Gastrocnemius medialis (tissue), 4 donors: Measurements from ENCODE around the gene GRXCR2. TPM values are rescaled to one million over a fixed set of nuclear protein-coding genes. Genes with fewer than 3 reads are reported as not detected.
"Not testable (repeated sequence)": the region's sequence is repeated elsewhere in the genome, so short reads cannot be mapped to it uniquely, and the experiment has no call there.

Source experiments
- ATAC-seq, 2 donors: fragments of 150-250 bp; one replicate each; pipeline ENCODE4 v1.9.1; 2016
- DNase-seq, 2 donors: peaks; one replicate each; pipeline ENCODE4 v3.0.0-alpha.2; 2019
- H3K27ac ChIP-seq, 4 donors: fragments of 200-600 bp; sonication (generic); 1 replicate in 1 of 4; 2 replicates in 3 of 4; pipeline ENCODE4 v1.5.1; 2016 to 2018; ENCODE audit warnings: mild to moderate bottlenecking in 2 of 4, moderate library complexity in 1 of 4
- H3K27me3 ChIP-seq, 3 donors: fragments of 200-600 bp; sonication (generic) in 2 of 3; 1 replicate in 1 of 3; 2 replicates in 2 of 3; pipeline versions ENCODE4 v1.5.1 to v1.6.0; 2016 to 2019; ENCODE audit warnings: mild to moderate bottlenecking in 1 of 3, moderate library complexity in 1 of 3
- H3K36me3 ChIP-seq, 2 donors: fragments of 200-600 bp; sonication (generic) in 1 of 2; one replicate each; pipeline ENCODE4 v1.5.1; 2017 to 2018
- H3K4me1 ChIP-seq, 2 donors: fragments of 200-600 bp; sonication (generic) in 1 of 2; one replicate each; pipeline ENCODE4 v1.5.1; 2016 to 2017; ENCODE audit warnings: mild to moderate bottlenecking in 2 of 2
- H3K4me3 ChIP-seq, 4 donors: fragments of 200-600 bp; sonication (generic) in 3 of 4; 1 replicate in 1 of 4; 2 replicates in 3 of 4; pipeline ENCODE4 v1.5.1; 2016 to 2019; ENCODE audit warnings: mild to moderate bottlenecking in 2 of 4
- H3K9me3 ChIP-seq, 3 donors: fragments of 200-600 bp; sonication (generic) in 2 of 3; 1 replicate in 1 of 3; 2 replicates in 2 of 3; pipeline ENCODE4 v1.5.1; 2016 to 2019
- POLR2A ChIP-seq, 2 donors: fragments of 450-650 bp; IDR thresholded peaks; one replicate each; pipeline ENCODE4 v1.6.1; 2017; ENCODE audit warnings: antibody characterized with exemption in 2 of 2, mild to moderate bottlenecking in 2 of 2, moderate library complexity in 2 of 2
- in situ Hi-C, 4 donors: fragments of 200-750 bp; cut with MboI; loops; one replicate each; pipeline versions ENCODE4 v1.15.0 to v1.8.0; 2017; ENCODE audit warnings: low sequenced_read_pairs in 4 of 4
- intact Hi-C: fragments of 100-400 bp; cut with DNase I; formaldehyde crosslinking; loops from one replicate; pipeline ENCODE4 v1.15.1; 2023; ENCODE audit warnings: low total_unique reads
- total RNA-seq, 4 donors: library from RNA; depleted of rRNA; stranded (reverse); fragments of >200 nt; gene quantifications; one replicate each; pipeline versions ENCODE4 v1.1.0 to v1.2.3, GENCODE V29; 2016
- TF ChIP-seq, protein P1 (sequence below), 5 experiments: fragments of 450-650 bp in 3 of 5; fragments of 200-600 bp in 2 of 5; sonication (generic) in 2 of 5; IDR thresholded peaks in 4 of 5; conservative IDR thresholded peaks in 1 of 5; 1 replicate in 4 of 5; 2 replicates in 1 of 5; pipeline ENCODE4 v1.5.1; 2016 to 2019; ENCODE audit warnings: antibody characterized with exemption in 5 of 5, mild to moderate bottlenecking in 3 of 5, moderate library complexity in 3 of 5

Gene GRXCR2
- total RNA-seq, 4 donors from 2014 or later, result not detected

GRCh38 chr5:145867806-145868205 is 5.0 kb downstream of the GRXCR2 start:
- TF ChIP-seq, protein P1, sequence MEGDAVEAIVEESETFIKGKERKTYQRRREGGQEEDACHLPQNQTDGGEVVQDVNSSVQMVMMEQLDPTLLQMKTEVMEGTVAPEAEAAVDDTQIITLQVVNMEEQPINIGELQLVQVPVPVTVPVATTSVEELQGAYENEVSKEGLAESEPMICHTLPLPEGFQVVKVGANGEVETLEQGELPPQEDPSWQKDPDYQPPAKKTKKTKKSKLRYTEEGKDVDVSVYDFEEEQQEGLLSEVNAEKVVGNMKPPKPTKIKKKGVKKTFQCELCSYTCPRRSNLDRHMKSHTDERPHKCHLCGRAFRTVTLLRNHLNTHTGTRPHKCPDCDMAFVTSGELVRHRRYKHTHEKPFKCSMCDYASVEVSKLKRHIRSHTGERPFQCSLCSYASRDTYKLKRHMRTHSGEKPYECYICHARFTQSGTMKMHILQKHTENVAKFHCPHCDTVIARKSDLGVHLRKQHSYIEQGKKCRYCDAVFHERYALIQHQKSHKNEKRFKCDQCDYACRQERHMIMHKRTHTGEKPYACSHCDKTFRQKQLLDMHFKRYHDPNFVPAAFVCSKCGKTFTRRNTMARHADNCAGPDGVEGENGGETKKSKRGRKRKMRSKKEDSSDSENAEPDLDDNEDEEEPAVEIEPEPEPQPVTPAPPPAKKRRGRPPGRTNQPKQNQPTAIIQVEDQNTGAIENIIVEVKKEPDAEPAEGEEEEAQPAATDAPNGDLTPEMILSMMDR (IDR thresholded peaks at IDR 0.05 in 4 of 5, conservative IDR thresholded peaks at IDR 0.05 in 1 of 5), result no peak
- TF ChIP-seq POLR2A (IDR thresholded peaks at IDR 0.05), result no peak
- intact Hi-C loops, result no loop called here
- no peaks in the 10 kb centered on the region for H3K27me3 ChIP-seq
- in situ Hi-C loops, result no loop called here
- no peaks in the 10 kb centered on the region for H3K36me3 ChIP-seq
- no peaks in the 10 kb centered on the region for H3K9me3 ChIP-seq
- no peak for ATAC-seq
- no peak overlapping the region for H3K27ac ChIP-seq
- no peak for DNase-seq
- no peak overlapping the region for H3K4me3 ChIP-seq
- no peaks in the 10 kb centered on the region for H3K4me1 ChIP-seq

DNA sequence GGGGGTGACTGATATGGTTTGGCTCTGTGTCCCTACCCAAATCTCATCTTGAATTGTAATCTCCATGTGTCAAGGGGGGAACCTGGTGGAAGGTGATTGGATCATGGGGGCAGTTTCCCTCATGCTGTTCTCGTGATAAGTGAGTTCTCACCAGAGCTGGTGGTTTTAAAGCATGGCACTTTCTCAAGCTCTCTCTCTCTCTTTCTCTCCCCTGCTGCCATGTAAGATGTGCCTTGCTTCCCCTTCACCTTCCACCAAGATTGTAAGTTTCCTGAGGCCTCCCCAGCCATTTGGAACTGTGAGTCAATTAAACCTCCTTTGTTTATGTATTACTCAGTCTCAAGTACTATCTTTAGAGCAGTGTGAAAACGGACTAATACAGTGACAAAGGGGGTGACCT is 8.4 kb downstream of the GRXCR2 start:
- H3K4me1 ChIP-seq, ATAC-seq, DNase-seq, H3K9me3 ChIP-seq, H3K27me3 ChIP-seq, in situ Hi-C loops, H3K4me3 ChIP-seq, intact Hi-C loops, H3K36me3 ChIP-seq, H3K27ac ChIP-seq: not testable (repeated sequence)

DNA sequence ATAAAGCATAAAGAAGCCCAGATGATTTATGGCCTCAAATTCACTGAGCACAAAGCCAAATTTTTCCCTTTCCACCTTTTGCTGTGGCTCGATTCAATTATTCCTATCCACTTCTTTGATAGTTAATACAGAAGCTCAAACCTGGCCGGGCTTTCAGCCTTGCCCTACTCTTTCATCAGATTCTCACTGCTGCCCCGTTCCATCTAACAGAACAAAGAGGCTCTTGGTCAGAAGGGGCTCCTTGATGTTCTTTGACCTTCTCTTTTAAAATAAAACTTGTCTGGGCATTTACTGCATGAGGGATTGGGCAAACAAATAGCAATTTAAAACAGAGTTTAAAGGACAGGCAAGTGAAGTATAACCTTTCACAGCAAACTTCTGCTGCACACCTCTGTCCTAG is 9.8 kb downstream of the GRXCR2 start:
- ATAC-seq (no peak), DNase-seq (no peak)
- intact Hi-C loops (no loop called here), in situ Hi-C loops (no loop called here)
- no peaks in the 10 kb centered on the region for H3K36me3 ChIP-seq
- no peak for TF ChIP-seq POLR2A (IDR thresholded peaks at IDR 0.05)
- TF ChIP-seq, protein P1 (IDR thresholded peaks at IDR 0.05 in 4 of 5, conservative IDR thresholded peaks at IDR 0.05 in 1 of 5), result no peak
- no peak overlapping the region for H3K27ac ChIP-seq
- H3K4me3 ChIP-seq, result no peak overlapping the region
- H3K27me3 ChIP-seq, result no peaks in the 10 kb centered on the region
- no peaks in the 10 kb centered on the region for H3K4me1 ChIP-seq
- no peaks in the 10 kb centered on the region for H3K9me3 ChIP-seq

GRCh38 chr5:145859897-145860296 is 12.9 kb downstream of the GRXCR2 start:
- H3K4me3 ChIP-seq, result no peak overlapping the region
- no peaks in the 10 kb centered on the region for H3K36me3 ChIP-seq
- ATAC-seq (no peak), DNase-seq (no peak)
- H3K9me3 ChIP-seq, result no peaks in the 10 kb centered on the region
- in situ Hi-C loops, result no loop called here
- no peak overlapping the region for H3K27ac ChIP-seq
- intact Hi-C loops, result no loop called here
- TF ChIP-seq, protein P1 (IDR thresholded peaks at IDR 0.05 in 4 of 5, conservative IDR thresholded peaks at IDR 0.05 in 1 of 5), result no peak
- no peak for TF ChIP-seq POLR2A (IDR thresholded peaks at IDR 0.05)
- H3K4me1 ChIP-seq, result peaks cover 6% of the 10 kb centered on the region in 2 donors
- H3K27me3 ChIP-seq, result no peaks in the 10 kb centered on the region

- Histone ChIP-seq H3K4me3 (no peak overlapping the region), H3K36me3 (no peaks in the 10 kb centered on the region), H3K27me3 (no peaks in the 10 kb centered on the region), H3K9me3 (no peaks in the 10 kb centered on the region), H3K4me1 (peaks cover 6% of the 10 kb centered on the region in 2 donors), H3K27ac (no peak overlapping the region)
- intact Hi-C loops, result no loop called here
- DNase-seq, result no peak
- TF ChIP-seq, protein P1 (IDR thresholded peaks at IDR 0.05 in 4 of 5, conservative IDR thresholded peaks at IDR 0.05 in 1 of 5), result no peak
- no peak for TF ChIP-seq POLR2A (IDR thresholded peaks at IDR 0.05)
- in situ Hi-C loops, result no loop called here
- ATAC-seq, result no peak
These were observed 13.4 kb downstream of the GRXCR2 start for GRCh38 chr5:145859453-145859852.
